Stimulated activated CD4-positive, alpha-beta T cell treated with anti-CD3 and anti-CD28 coated beads, TNF-alpha, amount 100 ng/mL, for 4 hours (primary cell): ENCODE results near the gene PTPRO.
A peak's percentile ranks its signal among the peaks of the same experiment; 100 is the strongest.

ENCODE experiments used
- DNase-seq, 3 experiments: peaks; one replicate each; pipeline ENCODE4 v3.0.0-alpha.2; 2020; ENCODE audit warnings: low read depth in 3 of 3

PTPRO gene

DNA sequence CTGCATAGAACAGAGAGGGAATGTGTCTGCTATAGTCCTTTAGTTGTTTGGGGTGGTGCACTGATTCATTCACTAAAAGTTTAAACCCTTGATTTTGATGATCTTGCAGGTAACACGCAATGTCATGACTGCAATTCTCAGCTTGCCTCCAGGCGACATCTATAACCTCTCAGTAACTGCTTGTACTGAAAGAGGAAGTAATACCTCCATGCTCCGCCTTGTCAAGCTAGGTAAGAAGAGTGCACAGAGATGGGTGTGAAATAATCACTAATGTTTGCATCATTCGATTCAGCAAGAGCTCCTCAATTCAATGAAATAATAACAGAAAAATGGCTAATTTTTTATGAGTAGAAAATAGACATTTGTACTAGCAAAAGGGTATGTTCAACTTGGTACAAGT lies 203.7 kb downstream of the PTPRO start:
- DNase-seq, result no peak

DNA sequence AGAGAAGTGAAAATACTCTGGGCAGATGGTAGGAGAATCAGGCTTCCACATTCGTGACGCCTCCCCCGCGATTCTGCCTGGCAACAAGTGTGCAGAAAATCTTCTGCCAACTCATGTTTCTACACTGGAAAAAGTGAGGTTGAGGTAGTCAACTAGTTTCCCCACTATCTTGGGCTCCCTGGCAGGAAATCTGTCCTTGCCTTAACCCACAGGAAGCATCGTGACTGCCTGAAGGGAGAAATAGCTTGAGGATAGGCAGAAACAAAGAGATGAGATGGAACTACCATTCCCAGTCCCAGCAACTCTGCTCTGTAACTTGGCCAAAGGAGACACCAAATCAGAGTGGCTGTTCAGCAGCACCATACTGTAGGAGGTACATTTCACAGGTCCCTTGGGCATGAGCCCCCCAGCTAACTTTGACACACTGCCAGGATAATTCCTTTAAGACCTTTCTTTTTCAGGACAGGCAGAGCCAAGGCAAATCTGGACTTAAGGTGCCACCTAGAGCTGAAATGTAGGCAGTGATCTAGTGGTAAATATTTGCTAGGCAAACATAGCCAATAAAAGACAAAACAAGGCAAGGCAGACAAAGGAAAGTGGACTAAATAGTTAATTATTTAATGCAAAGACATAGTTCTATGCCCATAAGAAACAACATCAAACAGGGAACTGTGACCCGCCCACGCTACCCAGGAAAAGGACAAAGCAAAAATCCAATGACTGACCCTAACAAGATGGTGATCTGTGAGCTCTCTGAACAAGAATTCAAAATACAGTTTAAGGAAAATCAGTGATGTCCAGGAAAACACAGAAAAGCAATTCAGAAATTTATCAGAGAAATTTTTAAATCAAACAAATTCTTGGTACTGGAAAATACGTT lies 205.1 kb downstream of the PTPRO start:
- DNase-seq, result no peak

DNA sequence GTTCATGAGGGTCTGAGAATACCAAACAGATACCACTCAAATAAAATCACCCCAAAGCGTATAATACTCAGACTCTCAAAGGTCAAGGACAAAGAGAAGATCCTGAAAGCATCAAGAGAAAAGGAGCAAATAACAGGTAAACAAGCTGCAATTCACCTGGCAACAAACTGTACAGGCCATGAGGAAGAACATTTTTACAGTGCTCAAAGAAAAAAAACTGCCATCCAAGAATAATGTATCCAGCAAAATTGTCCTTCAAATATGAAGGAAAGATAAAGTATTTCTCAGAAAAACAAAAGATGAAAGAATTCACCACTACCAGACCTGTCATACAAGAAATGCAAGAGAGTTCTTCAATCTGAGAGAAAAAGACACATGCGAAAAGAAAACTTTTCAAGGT lies 206.4 kb downstream of the PTPRO start:
- DNase-seq, result no peak

DNA sequence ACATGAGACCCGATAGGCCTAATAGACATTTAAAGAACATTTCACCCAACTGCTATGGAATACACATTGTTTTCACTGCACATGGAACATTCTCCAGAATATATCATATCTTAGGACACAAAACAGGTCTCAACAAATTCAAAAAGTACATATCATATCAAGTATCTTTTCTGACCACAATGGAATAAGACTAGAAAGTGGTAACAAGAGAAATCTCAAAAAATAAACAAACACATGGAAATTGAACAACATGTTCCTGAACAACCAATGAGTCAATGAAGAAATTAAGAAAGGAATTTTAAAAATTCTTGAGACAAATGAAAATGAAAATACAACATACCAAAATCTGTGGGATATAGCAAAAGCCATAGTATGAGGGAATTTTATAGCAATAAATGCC lies 208.1 kb downstream of the PTPRO start:
- DNase-seq, result no peak

DNA sequence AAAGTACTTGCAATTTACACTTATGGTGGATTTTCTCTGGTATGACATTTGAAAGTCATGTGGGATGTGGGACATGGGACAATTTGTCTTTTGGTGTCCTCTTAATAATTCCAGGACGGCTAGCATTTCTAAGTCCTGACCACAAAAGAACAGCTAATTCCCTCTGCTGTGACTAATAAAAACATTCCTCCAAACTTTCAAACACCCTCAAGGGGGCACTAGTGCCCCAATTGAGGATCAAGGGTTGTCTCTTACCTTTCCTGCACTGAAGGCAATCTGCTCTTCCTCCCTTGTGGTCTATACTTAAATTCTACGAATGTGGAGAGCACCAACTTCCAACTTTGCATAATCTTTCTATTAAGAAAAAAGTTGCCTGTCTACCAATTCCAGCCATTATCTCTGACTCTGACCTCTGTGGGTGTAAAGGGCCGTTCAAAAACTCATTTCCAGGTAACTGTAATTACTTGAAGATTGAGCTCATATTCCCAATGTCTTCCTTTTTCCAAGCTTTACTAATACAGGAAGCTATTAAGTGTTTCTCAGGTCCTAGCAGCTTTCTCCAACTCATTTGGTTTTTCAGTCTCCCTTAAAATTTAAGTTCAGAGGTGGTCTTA lies 210.2 kb downstream of the PTPRO start:
- DNase-seq, result peak in 1 of 3 experiments; percentile 29

DNA sequence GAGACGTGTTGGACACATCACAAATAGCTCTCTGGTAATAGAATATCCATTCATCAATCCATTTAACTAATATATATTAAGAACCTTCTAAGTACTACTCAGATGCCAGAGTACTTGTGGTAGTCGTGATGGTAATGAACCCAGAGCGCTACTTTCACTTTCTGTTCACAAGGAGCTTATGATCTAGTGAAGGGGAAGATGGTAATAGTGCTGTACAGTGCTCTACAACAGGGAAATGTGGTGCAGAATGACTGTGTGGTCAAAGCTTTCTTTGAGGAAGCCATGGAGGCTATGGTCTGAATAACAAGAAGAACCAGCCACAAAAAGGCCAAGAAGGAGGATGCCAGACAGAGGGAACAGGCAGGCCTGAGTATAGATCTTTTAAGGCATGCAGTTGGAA lies 212.0 kb downstream of the PTPRO start:
- no peak for DNase-seq

GRCh38 chr12:15534874-15535273 lies 212.6 kb downstream of the PTPRO start:
- no peak for DNase-seq

DNA sequence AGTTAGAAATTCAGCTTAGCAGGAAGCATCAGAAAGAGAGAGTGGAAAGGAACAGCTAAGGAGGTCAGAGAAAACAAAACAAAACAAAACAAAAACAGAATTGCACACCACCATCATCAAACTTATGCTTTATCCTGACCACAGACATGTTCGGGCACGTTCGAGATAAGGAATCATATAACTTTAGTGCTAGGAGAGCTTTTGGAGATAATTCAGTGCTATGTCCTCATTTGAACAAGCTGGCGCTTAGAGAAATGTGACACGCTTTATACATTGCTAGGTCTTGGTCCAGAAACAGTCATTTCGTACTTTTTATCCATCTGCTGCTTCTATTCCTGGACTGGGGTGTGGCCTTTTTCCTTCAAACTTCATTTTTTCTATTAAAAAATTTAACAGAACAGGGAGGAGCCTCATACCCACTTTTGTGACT lies 213.1 kb downstream of the PTPRO start:
- DNase-seq, result no peak

GRCh38 chr12:15536446-15536845 lies 214.1 kb downstream of the PTPRO start:
- DNase-seq, result no peak

- DNase-seq, result no peak
Observed at GRCh38 chr12:15538881-15539280, 216.6 kb downstream of the PTPRO start.

GRCh38 chr12:15540005-15540404 lies 217.7 kb downstream of the PTPRO start:
- no peak for DNase-seq

DNA sequence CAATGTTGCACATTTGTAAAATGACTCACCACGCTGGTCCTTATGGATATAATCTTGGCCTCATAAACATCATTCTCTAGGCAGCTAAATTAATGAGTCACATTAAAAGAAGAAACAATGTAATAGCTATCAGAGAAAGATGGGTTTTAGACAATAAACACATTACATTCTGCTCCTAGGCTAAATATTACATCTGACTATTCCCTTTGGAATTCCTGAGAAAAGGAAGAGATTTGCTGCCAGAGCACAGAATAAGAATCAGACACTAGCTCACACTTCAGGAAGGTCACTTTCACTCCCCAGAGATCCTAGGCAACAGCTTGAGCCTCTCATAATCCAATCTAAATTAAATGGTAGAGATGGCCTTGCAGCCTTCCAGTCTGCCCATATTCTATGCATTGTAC lies 218.2 kb downstream of the PTPRO start:
- DNase-seq, result no peak

DNA sequence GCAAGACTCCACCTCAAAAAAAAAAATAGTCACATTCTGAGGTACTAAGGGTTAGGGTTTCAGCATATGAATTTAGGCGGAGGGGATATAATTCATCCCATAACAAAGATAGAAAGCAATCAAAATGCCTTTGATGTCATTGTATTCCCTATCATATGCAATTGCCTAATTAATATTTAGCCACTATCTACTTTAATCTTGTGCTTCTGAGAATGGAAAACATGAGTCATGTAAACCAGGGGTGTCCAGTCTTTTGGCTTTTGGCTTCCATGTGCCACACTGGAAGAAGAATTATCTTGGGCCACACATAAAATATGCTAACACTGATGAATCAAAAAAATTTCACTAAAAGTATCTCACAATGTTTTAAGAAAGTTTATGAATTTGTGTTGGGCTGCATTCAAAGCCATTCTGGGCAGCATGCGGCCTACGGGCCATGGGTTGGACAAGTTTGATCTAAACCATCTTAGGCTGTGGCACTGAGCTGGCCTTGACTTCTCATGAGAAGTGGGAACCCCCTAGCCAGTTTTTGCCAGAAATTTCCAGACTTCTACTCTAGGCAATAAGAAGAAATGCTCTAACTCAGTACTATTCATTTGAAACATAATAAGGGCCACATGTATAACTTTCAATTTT lies 219.8 kb downstream of the PTPRO start:
- DNase-seq, result no peak

DNA sequence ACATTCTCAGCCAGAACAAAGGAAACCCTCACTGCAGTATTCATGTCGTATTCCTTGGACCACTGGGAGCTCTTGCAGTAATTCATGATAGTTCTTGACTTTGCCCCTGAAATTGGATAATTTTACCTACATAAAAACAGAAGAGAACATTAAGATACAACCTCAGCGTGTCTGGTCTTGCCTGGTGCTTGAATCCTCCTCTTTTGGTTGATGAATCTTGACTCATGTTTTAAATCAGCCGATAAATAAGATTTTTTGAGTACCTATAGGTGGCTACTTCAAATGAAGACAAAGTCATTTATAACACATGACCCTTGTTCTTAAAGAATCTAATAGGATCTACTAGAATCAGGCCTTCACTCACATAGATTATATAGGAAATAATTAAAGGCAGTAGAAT lies 221.0 kb downstream of the PTPRO start:
- DNase-seq, result no peak

DNA sequence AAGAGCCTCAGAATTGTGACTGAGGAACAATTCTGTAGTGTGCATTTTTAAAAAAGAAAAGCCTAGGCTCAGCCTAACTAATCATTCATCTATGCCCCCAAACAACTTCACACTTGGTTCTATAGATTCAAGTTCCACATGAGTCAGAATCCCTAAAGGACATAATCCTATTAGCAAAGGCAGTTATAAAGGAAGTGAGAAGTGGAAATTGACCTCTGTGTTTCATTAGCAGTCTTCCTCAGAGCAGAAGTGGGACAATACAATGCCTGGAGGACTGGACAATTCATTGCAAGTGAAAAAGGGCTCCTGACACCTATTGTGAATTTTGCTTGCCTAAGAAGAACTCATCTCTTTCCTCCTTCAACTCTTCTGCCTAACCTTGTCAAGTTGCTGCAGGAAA lies 222.3 kb downstream of the PTPRO start:
- DNase-seq, result no peak

DNA sequence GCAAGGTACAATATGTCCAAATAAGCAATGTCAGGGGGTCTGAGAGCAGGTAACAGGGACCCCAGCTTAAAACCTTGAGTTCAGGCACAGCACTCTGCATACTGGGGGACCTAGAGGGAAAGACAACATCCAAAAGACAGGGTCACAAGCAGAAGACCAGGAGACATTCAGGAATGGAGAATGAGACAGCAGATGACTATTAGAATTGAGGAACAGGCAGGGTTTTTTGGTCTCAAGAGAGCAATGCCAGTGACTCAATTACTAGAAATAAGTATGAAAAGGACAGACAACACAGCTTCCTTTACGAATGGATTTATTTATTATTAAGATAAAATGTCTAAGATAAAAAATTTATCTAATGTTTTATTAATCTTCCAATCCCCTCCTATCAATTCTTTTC lies 223.0 kb downstream of the PTPRO start:
- DNase-seq, result no peak

DNA sequence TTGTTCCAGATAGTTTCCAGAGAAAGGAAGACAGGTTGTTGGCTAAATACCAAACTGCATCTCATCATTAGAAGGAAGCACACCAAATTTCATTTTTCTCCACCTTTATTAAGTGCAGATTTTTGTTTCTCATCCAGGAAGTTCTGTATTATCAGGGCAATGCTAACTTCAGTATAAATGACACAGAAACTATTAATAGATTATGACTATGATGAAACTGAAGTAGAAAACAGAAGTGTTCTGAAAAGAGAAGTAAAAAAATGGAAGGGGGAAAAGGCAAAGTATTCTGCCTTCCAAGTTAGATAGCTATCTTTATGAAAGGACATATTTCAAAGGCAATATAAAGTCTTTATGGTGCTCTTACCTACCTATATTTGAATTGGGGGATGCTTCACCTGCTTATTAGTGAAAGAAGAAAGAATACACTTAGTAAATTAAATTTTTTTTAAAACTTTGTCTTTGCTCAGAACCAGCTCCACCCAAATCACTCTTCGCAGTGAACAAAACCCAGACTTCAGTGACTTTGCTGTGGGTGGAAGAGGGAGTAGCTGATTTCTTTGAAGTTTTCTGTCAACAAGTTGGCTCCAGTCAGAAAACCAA lies 223.9 kb downstream of the PTPRO start:
- DNase-seq, result no peak

DNA sequence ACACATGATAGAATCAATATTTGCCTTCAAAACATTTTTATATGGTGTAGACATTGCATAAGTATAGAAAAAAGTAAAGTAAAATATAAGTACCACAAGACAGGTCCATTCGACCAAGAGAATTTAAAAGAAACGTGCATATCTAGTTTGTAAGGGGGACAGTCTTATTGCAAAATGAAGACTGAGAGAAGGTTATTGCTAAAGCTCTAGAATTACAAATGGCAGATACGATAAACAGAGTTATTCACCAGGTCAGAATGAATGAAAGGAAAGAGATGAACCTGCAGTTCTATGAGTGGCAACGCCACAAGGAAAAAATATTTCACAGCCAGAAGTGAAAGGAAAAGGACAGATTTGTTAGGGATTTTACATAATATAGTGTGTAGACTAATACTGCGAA lies 224.8 kb downstream of the PTPRO start:
- DNase-seq, result no peak

- no peak for DNase-seq
Observed at GRCh38 chr12:15547691-15548090, 225.4 kb downstream of the PTPRO start.

- DNase-seq, result no peak
Observed at GRCh38 chr12:15550793-15551192, 228.5 kb downstream of the PTPRO start.

DNA sequence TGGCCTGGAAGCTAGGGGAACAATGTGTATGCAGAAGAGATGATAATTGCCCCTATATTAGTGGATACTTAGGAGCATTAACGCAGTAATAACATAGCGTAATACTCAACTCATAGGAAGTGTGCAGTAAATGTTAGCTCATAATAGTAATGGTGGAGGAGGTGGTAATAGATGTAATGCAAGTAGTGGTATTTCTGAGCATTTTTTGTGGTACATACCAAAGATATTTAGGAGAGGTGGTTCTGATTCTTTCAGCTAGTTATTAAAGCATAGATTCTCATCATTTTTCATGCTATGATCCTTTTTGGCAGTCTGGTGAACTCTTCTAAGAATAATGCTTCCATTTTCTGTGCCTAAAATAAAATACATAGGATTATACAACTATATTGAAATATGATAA lies 233.1 kb downstream of the PTPRO start:
- no peak for DNase-seq

- DNase-seq, result no peak
Observed at GRCh38 chr12:15556411-15557102, 234.2 kb downstream of the PTPRO start.
